Mesenchymal stem cell (in vitro differentiated cells and primary cell): Measurements from ENCODE around the gene ADPRHL1.

Experiments
- DNase-seq: peaks from one replicate; pipeline ENCODE4 v3.0.0-alpha.2; 2013
- H2AFZ ChIP-seq: one replicate; pipeline ENCODE4 v1.6.1; 2013; ENCODE audit warnings: low read depth, mild to moderate bottlenecking, control low read depth, inconsistent platforms, low read length, moderate library complexity
- H2AK5ac ChIP-seq: 2 replicates; pipeline ENCODE4 v1.6.1; 2013; ENCODE audit warnings: low read length, moderate library complexity, mild to moderate bottlenecking, inconsistent platforms; ENCODE audit not compliant: severe bottlenecking
- H2BK120ac ChIP-seq: one replicate; pipeline ENCODE4 v1.6.1; 2013; ENCODE audit warnings: low read depth, mild to moderate bottlenecking, inconsistent platforms, low read length, moderate library complexity
- H2BK12ac ChIP-seq, 2 experiments: one replicate each; pipeline ENCODE4 v1.6.1; 2013; ENCODE audit warnings: inconsistent platforms in 2 of 2, low read length in 2 of 2, mild to moderate bottlenecking in 2 of 2, moderate library complexity in 2 of 2, control low read depth in 1 of 2
- H2BK15ac ChIP-seq: one replicate; pipeline ENCODE4 v1.6.1; 2013; ENCODE audit warnings: mild to moderate bottlenecking, low read depth, inconsistent platforms; ENCODE audit not compliant: poor library complexity, severe bottlenecking
- H2BK5ac ChIP-seq: 2 replicates; pipeline ENCODE4 v1.6.1; 2013; ENCODE audit warnings: low read depth, mild to moderate bottlenecking, low read length, control low read depth, inconsistent platforms; ENCODE audit not compliant: poor library complexity, severe bottlenecking
- H3K14ac ChIP-seq, 2 experiments: one replicate each; pipeline ENCODE4 v1.6.1; 2013; ENCODE audit warnings: inconsistent platforms in 2 of 2, low read length in 2 of 2, control low read depth in 1 of 2, mild to moderate bottlenecking in 1 of 2, moderate library complexity in 1 of 2
- H3K18ac ChIP-seq, 2 experiments: one replicate each; pipeline ENCODE4 v1.6.1; 2013; ENCODE audit warnings: inconsistent platforms in 2 of 2, low read length in 2 of 2, control low read depth in 1 of 2, low read depth in 1 of 2, mild to moderate bottlenecking in 1 of 2
- H3K23ac ChIP-seq, 2 experiments: one replicate each; pipeline ENCODE4 v1.6.1; 2013; ENCODE audit warnings: inconsistent platforms in 2 of 2, low read length in 2 of 2, mild to moderate bottlenecking in 2 of 2, moderate library complexity in 2 of 2, control low read depth in 1 of 2
- H3K27ac ChIP-seq: 2 replicates; pipeline ENCODE4 v1.5.1; 2013; ENCODE audit warnings: mild to moderate bottlenecking, moderate library complexity, low read length, control low read depth, inconsistent platforms; ENCODE audit not compliant: poor library complexity, severe bottlenecking
- H3K27me3 ChIP-seq, 2 experiments: 2 replicates each; pipeline versions ENCODE4 v1.6.1 to v1.7.0; 2013; ENCODE audit warnings: low read length in 2 of 2, mild to moderate bottlenecking in 2 of 2, moderate library complexity in 2 of 2, control low read depth in 1 of 2, inconsistent platforms in 1 of 2; ENCODE audit not compliant: control insufficient read depth in 1 of 2, insufficient read depth in 1 of 2
- H3K36me3 ChIP-seq, 2 experiments: 2 replicates each; pipeline versions ENCODE4 v1.6.1 to v1.7.0; 2013; ENCODE audit warnings: low read length in 2 of 2, control low read depth in 1 of 2, inconsistent platforms in 1 of 2, low read depth in 1 of 2, mild to moderate bottlenecking in 1 of 2; ENCODE audit not compliant: insufficient read depth in 2 of 2, control insufficient read depth in 1 of 2
- H3K4ac ChIP-seq, 2 experiments: one replicate each; pipeline ENCODE4 v1.6.1; 2013; ENCODE audit warnings: inconsistent platforms in 2 of 2, low read length in 2 of 2, mild to moderate bottlenecking in 2 of 2, moderate library complexity in 2 of 2, control low read depth in 1 of 2, low read depth in 1 of 2
- H3K4me1 ChIP-seq: 2 replicates; pipeline ENCODE4 v1.6.1; 2013; ENCODE audit warnings: low read depth, low read length, control low read depth; ENCODE audit not compliant: control insufficient read depth, insufficient read depth
- H3K4me2 ChIP-seq: 2 replicates; pipeline ENCODE4 v1.6.1; 2013; ENCODE audit warnings: low read length, mild to moderate bottlenecking, inconsistent platforms; ENCODE audit not compliant: poor library complexity, severe bottlenecking
- H3K4me3 ChIP-seq, 2 experiments: 2 replicates each; pipeline versions ENCODE4 v1.5.1 to v1.7.0; 2013; ENCODE audit warnings: low read length in 2 of 2, mild to moderate bottlenecking in 2 of 2, control low read depth in 1 of 2, low read depth in 1 of 2; ENCODE audit not compliant: insufficient read depth in 1 of 2
- H3K79me1 ChIP-seq: replicated peaks from 2 replicates; pipeline ENCODE4 v1.6.1; 2013; ENCODE audit warnings: mild to moderate bottlenecking, control low read depth, low read length, inconsistent platforms; ENCODE audit not compliant: poor library complexity, severe bottlenecking
- H3K9ac ChIP-seq: 2 replicates; pipeline ENCODE4 v1.7.0; 2013; ENCODE audit warnings: mild to moderate bottlenecking, low read length, moderate library complexity
- H3K9me3 ChIP-seq: 2 replicates; pipeline ENCODE4 v1.7.0; 2013; ENCODE audit warnings: mild to moderate bottlenecking, low read length; ENCODE audit not compliant: control insufficient read depth
- H4K8ac ChIP-seq: one replicate; pipeline ENCODE4 v1.6.1; 2013; ENCODE audit warnings: inconsistent platforms, mild to moderate bottlenecking, low read length, moderate library complexity
- H4K91ac ChIP-seq: one replicate; pipeline ENCODE4 v1.6.1; 2013; ENCODE audit warnings: mild to moderate bottlenecking, low read length, inconsistent platforms
- WGBS: methylation state at CpG from one replicate; pipeline ENCODE4 v1.1.7; 2013; ENCODE audit warnings: mixed read lengths; 5-methylcytosine and 5-hydroxymethylcytosine counted together

The ADPRHL1 gene

GRCh38 chr13:113412440-113412839, 40.8 kb downstream of the ADPRHL1 start:
- Histone ChIP-seq H3K27ac (no peak overlapping the region), H2BK5ac (no peak overlapping the region), H3K18ac (no peak overlapping the region), H3K36me3 (peaks cover 0 to 3% of the 10 kb centered on the region in 2 experiments), H3K14ac (no peak overlapping the region), H2BK120ac (no peak overlapping the region), H3K79me1 (no peaks in the 10 kb centered on the region), H2BK15ac (no peak overlapping the region), H3K4me1 (peaks cover 34% of the 10 kb centered on the region), H2AFZ (no peak overlapping the region), H3K9me3 (no peaks in the 10 kb centered on the region), H4K91ac (no peak overlapping the region), H2AK5ac (no peak overlapping the region), H3K4me3 (no peak overlapping the region), H3K9ac (no peak overlapping the region), H3K4me2 (no peak overlapping the region), H3K23ac (no peak overlapping the region), H2BK12ac (no peak overlapping the region), H3K27me3 (peaks cover under 1 to 26% of the 10 kb centered on the region in 2 experiments), H4K8ac (no peak overlapping the region), H3K4ac (no peak overlapping the region)
- DNase-seq = no peak
- 100% methylated on average over 7 of the region's 27 CpGs for WGBS

DNA sequence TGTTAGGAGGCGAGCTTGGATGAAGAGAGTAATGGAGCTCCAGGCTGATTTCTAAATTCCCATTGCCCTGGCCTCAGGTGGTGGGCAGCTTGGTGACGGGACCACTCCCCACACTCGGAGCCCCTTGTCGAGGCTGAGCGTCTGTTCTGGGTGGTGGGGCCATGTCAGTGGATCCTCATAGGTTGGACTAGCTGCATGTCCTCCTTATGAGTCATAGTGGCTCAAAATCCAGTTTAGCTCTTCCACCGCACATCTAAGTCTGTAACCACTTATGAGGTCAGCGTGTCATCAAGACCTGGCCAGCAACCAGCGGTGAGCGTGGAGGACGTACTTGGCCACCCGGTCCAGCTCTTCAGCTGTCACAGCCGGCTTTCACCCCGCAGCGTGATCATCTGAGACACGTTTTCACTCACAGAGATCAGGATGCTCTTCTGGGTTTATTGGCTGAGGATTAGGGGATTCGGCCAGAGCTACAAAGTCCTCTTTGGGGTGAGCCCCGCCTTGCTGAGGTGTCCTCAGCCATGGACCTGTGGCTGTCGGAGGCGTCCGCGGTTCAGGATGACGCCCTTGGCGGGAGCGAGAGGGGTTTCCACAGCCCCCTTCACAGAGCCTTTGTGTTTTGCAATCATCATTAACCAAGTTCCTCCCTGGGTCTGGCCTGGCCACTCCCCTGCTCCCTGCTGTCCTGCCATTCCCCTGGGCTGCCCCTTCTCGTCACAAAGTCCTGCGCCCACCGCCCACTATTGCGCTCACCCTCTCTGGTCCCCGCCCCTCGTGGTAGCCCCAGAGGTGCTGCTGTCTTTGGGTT, 41.9 kb downstream of the ADPRHL1 start:
- Histone ChIP-seq H3K27ac (no peak overlapping the region), H3K4ac (no peak overlapping the region), H3K4me1 (peaks cover 34% of the 10 kb centered on the region), H3K4me2 (peak overlapping the region; percentile 7), H3K27me3 (peaks cover 5 to 26% of the 10 kb centered on the region in 2 experiments), H4K8ac (no peak overlapping the region), H3K79me1 (no peaks in the 10 kb centered on the region), H4K91ac (no peak overlapping the region), H3K23ac (no peak overlapping the region), H3K18ac (peak overlapping the region in 1 of 2 experiments; percentile 5), H3K9me3 (no peaks in the 10 kb centered on the region), H2BK120ac (no peak overlapping the region), H2AK5ac (no peak overlapping the region), H3K4me3 (peak overlapping the region in 1 of 2 experiments; percentile 30), H3K14ac (no peak overlapping the region), H2BK15ac (no peak overlapping the region), H3K9ac (peak overlapping the region; percentile 69), H3K36me3 (peaks cover 0 to 3% of the 10 kb centered on the region in 2 experiments), H2AFZ (no peak overlapping the region), H2BK5ac (no peak overlapping the region), H2BK12ac (no peak overlapping the region)
- WGBS = 62% methylated on average over 30 of the region's 30 CpGs
- DNase-seq = peak; percentile 91

GRCh38 chr13:113410472-113411201, 42.7 kb downstream of the ADPRHL1 start:
- H3K4me1 ChIP-seq = peaks cover 34% of the 10 kb centered on the region
- H3K9ac ChIP-seq = peak overlapping the region; percentile 69
- H3K4me3 ChIP-seq = peak overlapping the region in 1 of 2 experiments; percentile 30
- no peak overlapping the region for H3K18ac ChIP-seq
- no peak overlapping the region for H2BK120ac ChIP-seq
- H3K23ac ChIP-seq = no peak overlapping the region
- 62% methylated on average over 34 of the region's 34 CpGs for WGBS
- H2BK15ac ChIP-seq = no peak overlapping the region
- peak overlapping the region; percentile 50 for H3K4me2 ChIP-seq
- no peak overlapping the region for H2AK5ac ChIP-seq
- no peak overlapping the region for H2BK12ac ChIP-seq
- no peak overlapping the region for H3K27ac ChIP-seq
- no peak overlapping the region for H4K8ac ChIP-seq
- peak overlapping the region in 1 of 2 experiments; percentile 26 for H3K14ac ChIP-seq
- peaks cover 5 to 25% of the 10 kb centered on the region in 2 experiments for H3K27me3 ChIP-seq
- no peaks in the 10 kb centered on the region for H3K79me1 ChIP-seq
- H3K9me3 ChIP-seq = no peaks in the 10 kb centered on the region
- H4K91ac ChIP-seq = no peak overlapping the region
- peak; percentile 82 for DNase-seq
- H3K4ac ChIP-seq = no peak overlapping the region
- H3K36me3 ChIP-seq = peaks cover 0 to 3% of the 10 kb centered on the region in 2 experiments
- no peak overlapping the region for H2AFZ ChIP-seq
- no peak overlapping the region for H2BK5ac ChIP-seq

GRCh38 chr13:113408562-113408961, 44.7 kb downstream of the ADPRHL1 start:
- Histone ChIP-seq H4K8ac (no peak overlapping the region), H3K4ac (no peak overlapping the region), H3K4me3 (no peak overlapping the region), H2AFZ (no peak overlapping the region), H3K14ac (no peak overlapping the region), H2BK15ac (no peak overlapping the region), H3K23ac (no peak overlapping the region), H4K91ac (no peak overlapping the region), H2BK12ac (no peak overlapping the region), H3K4me2 (no peak overlapping the region), H2BK120ac (no peak overlapping the region), H2BK5ac (no peak overlapping the region), H3K36me3 (no peaks in the 10 kb centered on the region), H3K9ac (no peak overlapping the region), H3K18ac (no peak overlapping the region), H3K27me3 (peaks cover 5 to 29% of the 10 kb centered on the region in 2 experiments), H3K9me3 (no peaks in the 10 kb centered on the region), H2AK5ac (no peak overlapping the region), H3K4me1 (peaks cover 28% of the 10 kb centered on the region), H3K79me1 (no peaks in the 10 kb centered on the region), H3K27ac (no peak overlapping the region)
- 92% methylated on average over 3 of the region's 3 CpGs for WGBS
- no peak for DNase-seq
